ENCODE results near the gene KDM6A. TPM values are rescaled to one million over a fixed set of nuclear protein-coding genes. Genes with fewer than 3 reads are reported as not detected.
"Not testable (repeated sequence)": the region's sequence is repeated elsewhere in the genome, so short reads cannot be mapped to it uniquely, and the experiment has no call there.

KDM6A gene
- total and polyA plus RNA-seq, 2 of the 13 experiments (the other 11 are each of a cell fraction or from before 2014, with no cell fraction given): 16.7 to 18.2 TPM

GRCh38 chrX:45056428-45057145 is 183.6 kb downstream of the KDM6A start:
- intact Hi-C loops (cut with micrococcal nuclease; ENCODE audit: unreplicated experiment) (no loop called here), in situ Hi-C loops (cut with HindIII; ENCODE audit: extremely low pct_ligation_motif_present, low pct_unique_long_range_greater_than_20kb) (no loop called here)
- H3K27ac ChIP-seq (ENCODE audit: extremely low read length, insufficient read depth, low read length): no peak overlapping the region
- no peak overlapping the region for H2AFZ ChIP-seq (ENCODE audit: low read length)
- no peaks in the 10 kb centered on the region for H4K20me1 ChIP-seq (ENCODE audit: insufficient read depth, low read length)
- no TSS peak for BruUV-seq (replicated peaks)
- no peaks in the 10 kb centered on the region for H3K27me3 ChIP-seq (ENCODE audit: control insufficient read depth in 1 of 2, insufficient read depth in 2 of 2, low read length in 2 of 2)
- DNase-seq (ENCODE audit: low spot score): no peak
- ATAC-seq: no peak
- H3K4me1 ChIP-seq (ENCODE audit: insufficient read depth, low read length): no peaks in the 10 kb centered on the region
- no peaks in the 10 kb centered on the region for H3K9me3 ChIP-seq (ENCODE audit: low read length)
- FAIRE-seq: no peak
- WGBS (ENCODE audit: low lambda C conversion rate): 96% methylated on average over 2 of the region's 2 CpGs
- H3K4me2 ChIP-seq (ENCODE audit: low read depth, low read length): no peak overlapping the region
- no peak overlapping the region for H3K4me3 ChIP-seq (replicated peaks in 1 of 3; ENCODE audit: insufficient read depth in 1 of 3, low read depth in 2 of 3, low read length in 3 of 3)
- H3K9ac ChIP-seq (ENCODE audit: insufficient read depth, low read depth, low read length): no peak overlapping the region
- POLR2A ChIA-PET: no interaction called here
- CTCF ChIA-PET (ENCODE audit: low intra/inter-chr PET ratio, low total read pairs): no interaction called here
- H3K79me2 ChIP-seq (ENCODE audit: insufficient read depth, low read length): no peaks in the 10 kb centered on the region
- TF ChIP-seq ZNF546 (CRISPR knock-in tag; conservative IDR thresholded peaks at IDR 0.05): no peak
- no peak for TF ChIP-seq NFKBIZ (CRISPR knock-in tag; IDR thresholded peaks at IDR 0.05)
- TF ChIP-seq MEF2D (CRISPR knock-in tag; IDR thresholded peaks at IDR 0.05): no peak
- no peak for TF ChIP-seq ARID3A (IDR thresholded peaks at IDR 0.05; ENCODE audit: low read depth, low read length)
- TF ChIP-seq ZNF564 (CRISPR knock-in tag; IDR thresholded peaks at IDR 0.05): no peak
- TF ChIP-seq ZNF567 (CRISPR knock-in tag; IDR thresholded peaks at IDR 0.05; ENCODE audit: borderline replicate concordance): no peak
- no peak for TF ChIP-seq HIVEP1 (CRISPR knock-in tag; IDR thresholded peaks at IDR 0.05)
- no peak for TF ChIP-seq IKZF4 (CRISPR knock-in tag; IDR thresholded peaks at IDR 0.05; ENCODE audit: borderline replicate concordance, low read depth, not compliant biosample characterization)
- TF ChIP-seq LRRFIP1 (CRISPR knock-in tag; conservative IDR thresholded peaks at IDR 0.05): no peak
- TF ChIP-seq LCORL (IDR thresholded peaks at IDR 0.05): no peak
- no peak for TF ChIP-seq LCORL (CRISPR knock-in tag; IDR thresholded peaks at IDR 0.05)
- no peak for TF ChIP-seq ZFP82 (CRISPR knock-in tag; IDR thresholded peaks at IDR 0.05; ENCODE audit: borderline replicate concordance)
- TF ChIP-seq KLF13 (CRISPR knock-in tag; IDR thresholded peaks at IDR 0.05): no peak
- no peak for TF ChIP-seq ZNF34 (CRISPR knock-in tag; IDR thresholded peaks at IDR 0.05; ENCODE audit: borderline replicate concordance)
- peaks cover 2 to 22% of the 10 kb centered on the region in 2 experiments; a peak in 3 of 5 replicates for H3K36me3 ChIP-seq (replicated peaks in 1 of 2; ENCODE audit: control insufficient read depth in 1 of 2, insufficient read depth in 2 of 2, low read length in 2 of 2)

GRCh38 chrX:45059906-45060305 is 186.9 kb downstream of the KDM6A start:
- H3K9ac ChIP-seq (ENCODE audit: insufficient read depth, low read depth, low read length); H3K4me1 ChIP-seq (ENCODE audit: insufficient read depth, low read length); CTCF ChIA-PET (ENCODE audit: low intra/inter-chr PET ratio, low total read pairs); FAIRE-seq; H3K79me2 ChIP-seq (ENCODE audit: insufficient read depth, low read length); intact Hi-C loops (cut with micrococcal nuclease; ENCODE audit: unreplicated experiment); H3K9me3 ChIP-seq (ENCODE audit: low read length); H4K20me1 ChIP-seq (ENCODE audit: insufficient read depth, low read length); H3K27me3 ChIP-seq (ENCODE audit: control insufficient read depth in 1 of 2, insufficient read depth in 2 of 2, low read length in 2 of 2); ATAC-seq; H3K4me2 ChIP-seq (ENCODE audit: low read depth, low read length); in situ Hi-C loops (cut with HindIII; ENCODE audit: extremely low pct_ligation_motif_present, low pct_unique_long_range_greater_than_20kb); H2AFZ ChIP-seq (ENCODE audit: low read length); DNase-seq (ENCODE audit: low spot score); H3K4me3 ChIP-seq (replicated peaks in 1 of 3; ENCODE audit: insufficient read depth in 1 of 3, low read depth in 2 of 3, low read length in 3 of 3); POLR2A ChIA-PET; H3K27ac ChIP-seq (ENCODE audit: extremely low read length, insufficient read depth, low read length); BruUV-seq (replicated peaks): not testable (repeated sequence)
- 100% methylated on average over 2 of the region's 2 CpGs for WGBS (ENCODE audit: low lambda C conversion rate)
- H3K36me3 ChIP-seq (replicated peaks in 1 of 2; ENCODE audit: control insufficient read depth in 1 of 2, insufficient read depth in 2 of 2, low read length in 2 of 2): peaks cover 5 to 32% of the 10 kb centered on the region in 2 experiments; a peak in 4 of 5 replicates
